HG03558 (cell line): ENCODE results near the gene KCNQ4.

Source experiments
- ATAC-seq: cut with Tn5 transposase; IDR thresholded peaks from one replicate; pipeline ENCODE4 v1.9.1; 2021; ENCODE audit warnings: moderate number of reproducible peaks; ENCODE audit not compliant: unreplicated experiment; ENCODE audit errors: extremely low read depth

Gene KCNQ4

GRCh38 chr1:40793617-40794016 lies 10.0 kb downstream of the KCNQ4 start:
- no peak for ATAC-seq

- no peak for ATAC-seq
These were observed 10.5 kb downstream of the KCNQ4 start for GRCh38 chr1:40794048-40794447.

GRCh38 chr1:40794974-40795715 lies 11.6 kb downstream of the KCNQ4 start:
- no peak for ATAC-seq

GRCh38 chr1:40795811-40796586 lies 12.4 kb downstream of the KCNQ4 start:
- ATAC-seq: no peak

- ATAC-seq: no peak
These were observed 13.5 kb downstream of the KCNQ4 start for GRCh38 chr1:40796939-40797667.

GRCh38 chr1:40797668-40798010 lies 14.1 kb downstream of the KCNQ4 start:
- no peak for ATAC-seq

- no peak for ATAC-seq
These were observed 15.0 kb downstream of the KCNQ4 start for GRCh38 chr1:40798366-40799281.

GRCh38 chr1:40799351-40799867 lies 15.8 kb downstream of the KCNQ4 start:
- ATAC-seq: no peak

GRCh38 chr1:40801742-40802077 lies 18.1 kb downstream of the KCNQ4 start:
- ATAC-seq: no peak

- ATAC-seq: no peak
These were observed 18.6 kb downstream of the KCNQ4 start for GRCh38 chr1:40802078-40802741.

- ATAC-seq: no peak
These were observed 19.1 kb downstream of the KCNQ4 start for GRCh38 chr1:40802742-40803113.

GRCh38 chr1:40803447-40803846 lies 19.9 kb downstream of the KCNQ4 start:
- ATAC-seq: no peak

GRCh38 chr1:40803902-40804301 lies 20.3 kb downstream of the KCNQ4 start:
- ATAC-seq: no peak

GRCh38 chr1:40806240-40806639 lies 22.7 kb downstream of the KCNQ4 start:
- no peak for ATAC-seq

- ATAC-seq: no peak
These were observed 23.4 kb downstream of the KCNQ4 start for GRCh38 chr1:40806731-40807695.

- ATAC-seq: no peak
These were observed 24.4 kb downstream of the KCNQ4 start for GRCh38 chr1:40808002-40808401.

GRCh38 chr1:40808444-40808843 lies 24.9 kb downstream of the KCNQ4 start:
- ATAC-seq: no peak

GRCh38 chr1:40808909-40809308 lies 25.3 kb downstream of the KCNQ4 start:
- no peak for ATAC-seq
